SKM-1 treated with dmso at 0.1 percent for 144 hours (cell line): ENCODE data around the gene CCDC9B.

Source experiments
- DNase-seq: peaks from one replicate; lab custom pipeline; 2025; ENCODE audit not compliant: unreplicated experiment; lab: John Stamatoyannopoulos, UW

Gene CCDC9B

DNA sequence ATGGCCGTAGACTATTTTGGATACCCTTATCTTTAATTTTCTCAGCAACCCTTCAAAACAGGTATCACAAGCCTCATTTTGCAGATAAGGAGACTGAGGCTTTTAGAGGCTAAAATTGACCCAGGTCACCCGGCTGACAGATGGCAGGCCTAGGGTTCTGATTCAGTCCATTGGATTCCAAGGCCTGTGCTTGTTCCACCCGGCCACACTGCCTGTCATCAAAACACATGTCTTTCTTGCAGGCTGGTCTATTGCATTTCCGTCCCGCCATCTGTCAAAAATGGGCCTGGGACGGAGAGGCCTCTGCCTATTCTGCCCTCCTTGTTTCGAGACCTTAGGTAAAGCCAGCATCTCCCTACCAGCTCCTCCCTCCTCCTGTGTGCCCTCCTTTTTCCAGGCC is 9.1 kb downstream of the CCDC9B start:
- no peak for DNase-seq

DNA sequence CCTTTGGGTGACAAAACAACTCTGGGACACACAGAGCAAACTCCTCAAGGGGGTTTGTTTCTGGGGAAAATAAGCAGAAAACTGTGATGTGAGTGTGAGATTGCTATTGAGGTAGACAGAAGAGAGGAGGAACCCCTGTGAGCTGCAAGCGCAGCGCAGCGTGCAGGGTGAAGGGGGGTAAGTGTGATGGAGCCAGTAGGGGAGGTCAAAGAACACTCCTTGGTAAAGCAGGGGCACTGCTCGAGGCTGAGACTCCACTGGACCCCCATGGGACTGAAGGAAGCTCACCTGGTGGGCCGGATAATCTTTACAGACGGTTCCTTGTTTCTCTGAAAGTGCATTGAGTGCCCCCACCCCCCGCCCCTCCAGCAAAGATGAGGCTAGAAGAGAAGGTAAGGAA is 9.7 kb downstream of the CCDC9B start:
- no peak for DNase-seq

DNA sequence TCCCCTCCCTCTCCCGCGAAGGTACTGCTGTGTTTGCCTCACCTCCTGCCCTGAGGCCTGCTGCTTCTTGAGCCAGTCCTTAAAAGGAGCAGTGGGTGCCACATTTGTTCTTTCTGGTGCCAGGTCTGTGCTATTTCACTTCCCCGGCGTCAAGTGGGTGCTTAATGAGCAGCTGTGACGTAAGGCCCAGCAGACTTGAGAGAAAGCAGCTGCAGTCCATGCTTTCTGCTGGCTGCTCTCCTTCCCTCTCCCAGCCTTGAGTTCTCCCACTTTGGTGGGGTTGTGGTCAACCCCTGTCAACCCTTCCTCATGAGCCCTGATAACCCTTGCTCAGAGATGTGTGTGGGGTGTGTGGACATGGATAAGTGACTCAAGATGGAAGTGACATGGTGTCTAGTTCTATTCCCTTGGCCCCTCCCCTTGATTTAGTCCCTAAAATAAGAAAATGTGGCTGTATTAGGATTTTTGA is 10.3 kb downstream of the CCDC9B start:
- peak; percentile 41 for DNase-seq

DNA sequence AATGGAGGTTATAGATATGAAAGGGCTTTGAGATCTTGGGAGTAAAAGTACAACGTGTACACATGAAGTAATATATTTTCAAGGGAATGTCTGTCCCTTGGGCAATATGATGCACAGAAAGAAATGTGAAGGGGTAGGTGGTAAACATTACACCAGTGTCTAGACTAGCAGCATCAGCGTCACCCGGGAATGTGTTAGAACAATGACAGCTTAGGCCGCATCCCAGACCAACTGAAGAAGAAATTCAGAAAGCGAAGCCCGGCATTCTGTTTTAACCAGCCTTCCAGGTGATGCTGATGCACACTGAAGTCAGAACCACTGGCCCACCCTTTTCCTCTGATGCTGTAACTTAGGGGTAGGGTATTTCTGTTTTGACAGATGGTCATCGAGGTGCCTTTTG is 10.9 kb downstream of the CCDC9B start:
- no peak for DNase-seq

DNA sequence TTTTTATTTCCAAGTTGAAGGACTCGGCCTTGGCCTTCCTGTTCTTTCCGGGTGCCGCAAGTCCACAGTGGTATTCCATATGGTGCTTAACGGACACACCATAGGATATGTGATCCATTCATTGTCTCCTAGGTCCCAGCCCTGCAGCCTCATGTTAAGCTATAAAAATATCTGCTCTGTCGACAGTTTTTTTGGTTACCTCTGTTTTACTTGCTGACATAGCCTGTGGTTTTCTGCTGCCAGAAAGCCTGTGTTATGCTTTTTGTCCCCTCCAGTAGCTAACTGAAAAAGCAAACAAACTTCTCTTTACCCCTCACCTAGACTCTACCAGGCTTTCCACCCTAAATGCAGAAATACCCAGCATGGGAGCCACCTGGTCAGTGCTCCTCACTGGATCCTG is 12.0 kb downstream of the CCDC9B start:
- no peak for DNase-seq

DNA sequence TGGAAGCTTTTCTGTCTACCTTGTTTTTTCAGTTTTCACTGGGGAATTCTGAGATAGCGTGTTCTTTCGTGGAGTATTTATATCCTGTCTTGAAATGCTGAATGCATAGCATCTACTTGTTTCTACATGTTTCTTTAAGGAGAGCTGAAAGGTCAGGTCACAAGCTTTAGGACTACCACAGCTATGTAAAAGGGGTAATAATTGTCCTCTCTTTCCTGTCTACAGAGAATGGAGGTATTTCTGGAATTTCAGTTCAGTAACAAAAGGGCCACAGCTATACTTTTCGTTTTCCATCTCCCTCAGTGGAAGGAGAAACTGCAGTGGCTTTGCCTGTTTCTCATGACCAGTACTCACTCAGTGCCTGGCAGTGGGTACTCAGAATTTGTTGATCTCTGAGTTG is 12.6 kb downstream of the CCDC9B start:
- DNase-seq, result no peak

DNA sequence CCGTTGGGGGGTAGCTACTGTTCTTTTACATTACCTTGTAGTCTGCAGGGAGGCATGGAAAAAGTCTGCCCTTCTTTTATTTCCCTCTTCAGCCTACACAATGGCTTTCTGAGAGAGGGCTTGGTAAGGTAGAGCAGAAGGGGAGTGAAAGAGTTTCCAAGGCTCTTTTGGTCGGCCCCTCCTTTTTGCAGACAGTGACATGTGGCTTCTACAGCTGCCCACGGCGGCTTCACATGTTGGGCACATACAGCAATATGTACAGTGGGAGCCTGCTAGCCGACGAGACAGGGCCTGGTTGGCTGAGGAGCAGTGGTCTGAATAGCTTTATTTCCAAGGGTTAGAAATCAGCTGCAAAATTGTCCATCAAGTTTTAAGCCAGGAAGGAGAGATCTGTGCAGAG is 13.3 kb downstream of the CCDC9B start:
- DNase-seq, result no peak

DNA sequence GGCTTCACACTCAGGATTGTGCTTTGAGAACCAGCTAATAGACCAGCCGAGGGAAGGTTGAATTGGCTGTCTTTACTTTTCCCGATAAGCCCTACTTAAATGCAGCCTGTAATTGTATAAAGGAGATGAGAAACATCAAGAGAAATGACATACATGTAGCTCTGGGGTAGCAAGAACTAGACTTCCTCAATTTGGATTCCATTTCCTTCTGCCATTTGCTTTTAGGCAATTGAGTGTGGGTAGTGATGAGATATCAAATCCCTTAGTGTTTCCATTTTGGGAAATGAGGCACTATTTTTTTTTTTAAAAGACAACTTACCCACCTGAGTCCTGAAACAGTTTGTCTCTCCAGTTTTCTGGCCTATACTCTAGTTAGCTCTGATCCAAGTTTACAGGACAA is 15.0 kb downstream of the CCDC9B start:
- peak; percentile 13 for DNase-seq

DNA sequence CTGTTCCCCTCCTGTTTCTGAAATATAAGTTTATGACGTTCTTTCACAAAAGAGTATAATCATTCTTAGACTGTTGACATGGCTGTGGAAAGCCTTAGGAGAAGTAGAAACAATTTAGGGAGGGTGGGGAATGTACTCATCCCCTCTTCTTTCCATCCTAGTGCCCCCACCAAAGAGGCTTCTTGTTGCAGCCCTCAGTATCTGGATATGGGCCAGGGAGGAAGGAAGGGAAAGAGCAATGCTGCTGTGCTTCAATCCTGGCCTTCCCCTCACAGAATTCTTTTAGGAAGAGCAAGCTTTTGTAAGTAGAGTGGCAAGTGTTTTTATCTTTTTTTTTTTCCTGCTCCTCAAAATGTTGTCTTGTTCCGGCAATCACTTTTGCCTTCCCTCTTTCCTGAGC is 15.6 kb downstream of the CCDC9B start:
- no peak for DNase-seq

DNA sequence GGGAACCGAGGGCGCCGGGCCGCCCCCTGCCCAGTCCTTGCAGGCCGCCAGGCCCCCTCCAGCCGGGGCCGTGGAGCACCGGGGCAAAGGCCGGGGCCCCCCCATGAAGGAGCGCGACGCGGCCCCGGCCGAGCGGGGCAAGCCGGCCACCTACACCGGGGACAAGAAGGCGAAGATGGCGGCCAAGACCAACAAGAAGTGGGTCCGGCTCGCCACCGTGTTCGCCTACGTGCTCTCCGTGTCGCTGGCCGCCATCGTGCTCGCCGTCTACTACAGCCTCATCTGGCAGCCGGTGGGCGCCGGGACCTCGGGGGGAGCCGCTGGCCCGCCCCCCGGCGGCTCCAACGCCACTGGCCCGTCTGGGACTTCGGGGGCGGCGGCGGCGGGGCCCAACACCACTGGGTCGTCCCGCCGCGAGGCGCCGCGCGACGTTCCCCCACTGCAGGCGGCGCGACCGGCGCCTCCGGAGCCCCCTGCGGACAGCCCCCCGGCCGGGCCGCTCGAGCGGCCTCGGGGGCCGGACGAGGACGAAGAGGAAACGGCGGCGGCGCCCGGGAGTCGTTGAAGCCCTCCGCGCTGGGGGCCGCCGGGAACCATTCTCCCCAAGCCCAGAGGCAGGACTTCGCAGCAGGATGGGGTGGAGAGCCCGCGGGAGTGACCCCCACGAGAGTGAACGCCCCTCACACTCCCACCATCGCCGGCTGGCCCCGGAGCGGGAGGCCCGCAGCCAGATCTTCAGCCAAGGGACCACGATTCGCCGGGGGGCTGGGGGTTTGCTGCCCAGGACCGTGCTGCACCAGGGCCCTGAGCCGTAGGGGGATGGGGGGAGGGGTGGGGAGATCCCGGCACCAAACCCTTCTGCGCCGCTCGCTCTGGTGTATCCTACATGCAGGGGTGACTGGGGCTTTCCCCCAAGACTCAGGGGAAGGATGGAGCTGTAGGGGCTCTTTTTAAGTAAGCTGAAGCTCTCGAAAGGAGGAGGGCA is 16.5 kb downstream of the CCDC9B start:
- no peak for DNase-seq

DNA sequence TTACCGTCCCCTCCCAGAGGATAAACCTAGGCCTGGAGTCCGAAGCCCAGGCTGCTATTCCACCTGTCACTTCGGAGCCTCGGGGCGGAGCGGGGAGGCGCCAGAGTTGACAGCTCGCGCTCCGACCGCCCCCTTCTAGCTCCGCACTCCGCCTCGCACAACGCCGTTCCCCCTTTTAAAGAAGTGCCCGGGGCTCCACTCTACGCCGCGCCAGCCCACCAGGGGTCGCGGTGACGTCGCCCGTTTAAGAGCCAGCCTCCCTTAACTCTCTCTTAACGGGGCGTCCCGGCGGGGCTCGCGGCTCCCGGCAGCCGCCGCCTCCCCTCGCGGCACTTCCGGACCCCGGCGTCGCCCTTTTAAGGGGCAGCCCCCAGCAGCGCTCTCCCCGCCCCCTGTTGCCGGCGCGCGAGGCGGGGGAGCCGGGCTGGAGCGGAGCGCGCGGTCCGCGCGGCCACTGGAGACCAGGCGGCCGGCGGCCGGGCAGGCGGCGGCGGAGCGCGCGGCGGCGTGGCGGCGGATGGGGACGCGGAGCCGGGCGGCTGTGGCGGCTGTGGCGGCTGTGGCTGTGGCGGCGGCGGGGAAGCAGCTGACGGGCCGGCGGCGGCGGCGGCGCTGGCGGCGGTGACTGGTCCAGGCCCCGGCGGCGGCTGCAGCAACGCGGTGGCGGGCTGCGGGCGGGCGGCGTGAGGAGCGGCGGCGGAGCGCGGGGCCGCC is 17.3 kb downstream of the CCDC9B start, which contains the start of gene INAFM2:
Gene INAFM2 (plus strand): TSS at position 454 of the 714 bp plus-strand sequence. CDS start 364 bp downstream, outside the sequence.
- DNase-seq, result peak; percentile 93

DNA sequence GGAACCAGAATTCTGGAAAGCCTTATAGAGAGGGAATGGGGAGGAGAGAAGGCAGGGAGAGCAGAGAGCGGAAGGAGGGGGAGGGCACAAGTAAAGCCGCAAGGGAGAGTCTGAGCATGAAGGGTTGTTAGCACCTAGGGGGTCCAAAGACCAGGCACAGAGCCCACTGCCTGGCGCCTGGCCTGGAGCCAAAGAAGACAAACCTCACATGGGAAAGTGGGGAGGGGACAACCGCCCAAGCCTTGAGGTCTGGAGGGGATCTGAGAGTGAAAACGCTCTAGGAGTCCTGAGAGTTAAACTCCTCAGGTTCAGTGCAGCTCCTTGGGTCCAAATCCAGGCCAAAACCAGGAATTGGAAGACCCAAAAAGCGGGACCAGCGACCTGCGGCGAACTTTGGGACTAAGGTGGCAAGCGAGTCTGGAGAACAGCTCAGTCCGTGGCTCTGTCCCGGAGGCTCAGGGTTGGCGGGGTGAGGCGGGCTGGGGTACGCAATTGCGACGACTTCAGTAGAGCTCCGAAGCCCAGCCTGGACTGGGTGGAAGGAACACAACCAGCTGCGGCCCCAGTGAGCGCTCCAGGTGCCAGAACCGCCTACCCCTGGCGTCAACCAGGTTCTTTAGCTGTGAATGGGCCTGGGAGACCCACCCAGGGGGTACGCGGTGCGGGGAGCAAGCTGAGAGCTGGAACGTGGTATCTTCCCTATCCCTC is 18.1 kb downstream of the CCDC9B start:
- DNase-seq, result no peak

DNA sequence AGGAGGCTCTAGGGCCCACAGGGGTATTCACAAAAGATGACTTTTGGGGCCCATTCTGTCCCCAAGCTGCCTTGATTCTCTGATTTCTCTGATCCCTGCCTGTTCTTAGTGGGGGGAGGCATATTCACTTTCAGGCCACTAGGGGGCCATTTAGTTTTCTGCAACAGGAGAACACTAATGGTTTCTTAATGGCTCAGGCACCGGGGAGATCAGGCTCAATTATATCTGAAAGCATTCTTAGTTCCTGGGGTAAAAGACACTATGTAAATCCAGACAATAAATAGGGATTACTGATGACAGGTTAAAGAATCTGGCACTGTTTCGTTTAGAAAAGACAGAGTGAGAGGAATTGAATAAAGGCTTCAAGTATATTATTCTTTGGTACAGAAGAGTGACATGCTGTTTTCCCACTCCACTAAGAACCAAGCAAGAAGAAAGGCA is 19.8 kb downstream of the CCDC9B start:
- peak; percentile 71 for DNase-seq

DNA sequence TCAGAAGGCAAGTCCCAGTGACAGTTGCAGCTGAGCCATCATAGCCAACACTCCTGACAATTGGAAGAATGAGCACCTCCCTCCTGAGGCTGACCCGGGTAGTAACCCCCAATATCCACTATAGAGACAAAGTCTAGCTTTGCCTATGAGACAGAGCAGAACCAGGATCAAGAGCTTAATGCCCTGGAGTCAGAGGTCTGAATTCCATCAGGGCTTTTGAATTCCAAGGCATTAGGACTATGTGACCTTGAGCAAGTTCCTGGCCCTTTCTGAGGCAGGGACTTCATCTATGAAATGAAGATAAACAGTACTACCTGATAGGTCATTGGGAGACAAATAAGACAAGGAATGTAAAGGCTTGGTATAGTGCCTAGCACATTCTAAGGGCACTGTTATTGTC is 20.3 kb downstream of the CCDC9B start:
- DNase-seq, result no peak

DNA sequence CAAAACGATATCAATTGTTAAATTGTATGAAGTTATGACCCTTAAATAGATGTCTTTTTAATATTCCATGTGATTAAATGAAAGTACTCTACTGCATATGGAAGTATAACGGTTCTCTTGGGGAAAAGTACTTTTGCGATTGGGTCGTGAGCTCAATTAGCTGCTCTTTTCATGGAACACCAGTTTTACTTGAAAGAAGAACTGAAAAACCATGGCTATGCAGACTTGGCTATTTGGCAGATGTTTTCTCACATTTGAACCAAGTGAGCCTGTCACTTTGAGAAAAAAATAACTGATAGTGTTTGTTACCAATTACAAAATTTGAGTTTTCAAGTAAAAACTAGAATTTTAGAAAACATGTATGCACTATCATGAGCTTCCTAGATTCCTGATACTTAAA is 23.2 kb downstream of the CCDC9B start:
- no peak for DNase-seq

DNA sequence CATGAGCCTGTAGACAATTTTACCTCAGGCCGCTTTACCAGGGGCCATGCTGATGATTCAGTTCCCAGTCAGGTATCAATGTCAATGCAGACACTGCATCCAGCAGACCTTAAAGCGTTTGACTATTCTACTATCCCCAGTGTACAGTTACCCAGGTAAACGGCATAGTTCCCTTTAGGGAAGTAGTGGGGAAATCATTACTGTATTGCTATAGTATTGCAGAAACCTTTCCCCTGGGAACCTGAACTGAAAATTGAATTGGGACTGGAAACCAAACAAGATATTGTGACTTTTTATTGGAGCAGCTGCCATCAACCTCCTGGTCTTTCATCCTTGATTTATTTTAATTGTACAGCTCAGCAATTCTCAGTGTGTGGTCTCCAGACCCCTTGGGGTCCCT is 23.8 kb downstream of the CCDC9B start:
- no peak for DNase-seq

DNA sequence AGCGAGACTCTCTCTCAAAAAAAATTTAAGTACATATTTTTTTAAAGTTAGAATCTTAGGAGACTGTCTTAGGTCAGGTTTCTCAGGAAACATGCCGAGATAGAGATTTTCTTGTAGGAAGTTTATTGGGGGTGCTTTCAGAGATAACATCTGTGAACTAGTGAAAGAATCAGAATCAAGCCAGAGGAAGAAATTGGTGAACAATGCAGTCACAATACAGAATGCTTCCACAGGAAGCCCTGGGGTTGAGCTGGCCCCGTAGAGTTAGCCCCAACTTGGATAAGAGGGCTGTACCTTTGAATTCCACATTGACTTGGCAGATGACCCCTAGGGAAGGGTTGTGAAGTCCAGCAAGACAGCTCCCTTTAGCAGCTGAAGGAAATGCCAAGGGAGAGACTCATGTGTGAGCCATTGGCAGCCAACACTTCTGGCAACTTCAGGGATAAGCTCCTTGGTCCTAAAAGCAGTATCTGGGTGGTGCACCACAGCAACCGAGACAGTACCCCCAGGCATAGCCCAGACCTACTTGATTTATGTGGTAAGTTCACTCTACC is 25.9 kb downstream of the CCDC9B start:
- no peak for DNase-seq

DNA sequence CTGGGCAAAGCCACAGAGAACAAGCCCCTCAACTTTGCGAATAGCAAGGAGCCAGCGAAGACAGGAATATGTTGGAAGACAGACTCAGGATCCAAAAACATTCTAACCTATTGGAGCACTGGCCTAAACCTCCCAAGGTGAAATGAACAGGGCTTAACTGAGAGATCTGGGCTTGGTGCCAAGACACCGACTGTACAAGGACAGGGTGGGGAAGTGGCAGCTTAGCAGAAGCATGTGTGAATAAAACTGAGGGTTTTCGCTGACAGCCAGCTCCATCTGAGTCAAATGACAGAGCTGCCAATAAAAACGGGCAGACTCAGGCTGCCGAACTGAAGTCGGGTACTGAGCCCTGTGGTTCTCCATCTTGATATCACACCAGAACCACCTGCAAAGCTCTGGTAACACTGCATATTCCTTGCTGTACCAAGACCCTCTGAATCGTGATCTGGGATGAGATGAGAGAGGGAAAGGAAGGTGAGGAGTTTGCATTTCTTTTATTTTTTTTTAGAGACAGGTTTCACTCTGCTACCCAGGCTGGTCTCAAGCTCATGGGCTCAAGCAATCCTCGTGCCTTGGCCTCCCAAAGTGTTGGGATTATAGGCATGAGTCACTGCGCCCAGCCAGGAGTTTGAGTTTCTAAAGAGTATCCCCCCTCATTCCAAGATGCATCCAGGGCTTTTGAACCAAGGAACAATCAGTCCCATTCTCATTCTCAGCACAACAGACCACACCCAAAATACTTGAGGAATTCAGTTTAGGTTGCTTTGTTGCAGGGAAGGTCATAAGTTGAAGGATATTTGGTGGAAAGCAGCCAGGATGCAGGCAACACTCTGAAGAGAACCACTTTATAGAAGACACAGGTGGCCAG is 27.0 kb downstream of the CCDC9B start:
- DNase-seq, result peak; percentile 71

DNA sequence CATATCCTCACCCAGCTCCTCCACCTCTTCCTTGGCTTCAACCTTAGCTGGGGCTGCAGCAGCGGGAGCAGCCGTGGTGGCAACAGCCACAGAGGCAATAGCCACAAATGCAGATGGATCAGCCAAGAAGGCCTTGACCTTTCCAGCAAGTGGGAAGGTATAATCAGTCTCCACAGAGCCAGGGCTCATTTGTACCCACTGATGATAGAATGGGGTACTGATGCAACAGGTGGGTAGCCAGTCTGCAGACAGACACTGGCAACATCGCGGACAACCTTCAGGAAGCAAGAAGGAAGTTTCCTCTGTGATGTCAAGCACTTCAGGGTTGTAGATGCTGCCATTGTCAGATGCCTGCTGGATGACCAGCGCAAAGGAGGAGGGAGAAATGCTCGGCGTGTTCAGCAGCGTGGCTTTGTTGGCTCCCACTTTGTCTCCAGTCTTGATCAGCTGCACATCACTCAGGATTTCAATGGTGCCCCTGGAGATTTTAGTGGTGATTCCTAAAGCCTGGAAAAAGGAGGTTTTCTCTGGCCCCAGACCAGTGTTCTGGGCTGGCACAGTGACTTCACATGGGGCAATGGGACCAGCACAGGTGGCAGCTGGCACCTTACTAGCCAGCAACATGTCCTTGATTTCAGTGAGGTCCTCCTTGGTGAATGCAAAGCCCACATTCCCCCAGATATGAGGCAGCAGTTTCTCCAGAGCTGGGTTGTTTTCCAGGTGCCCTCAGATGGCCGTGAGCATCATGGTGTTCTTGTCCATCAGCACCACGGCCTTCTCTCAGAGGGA is 28.2 kb downstream of the CCDC9B start:
- no peak for DNase-seq
